Ishikawa (cell line): Measurements from ENCODE around the gene MEGF11.

Experiments used
- NFIC ChIP-seq: IDR thresholded peaks from 2 replicates; pipeline ENCODE4 v1.6.1; 2012
- REST ChIP-seq: IDR thresholded peaks from 2 replicates; pipeline ENCODE4 v1.6.1; 2012; ENCODE audit warnings: low read depth, mild to moderate bottlenecking
- TAF1 ChIP-seq: IDR thresholded peaks from 2 replicates; pipeline ENCODE4 v1.6.1; 2012; ENCODE audit warnings: low read depth, mild to moderate bottlenecking

GRCh38 chr15:66290007-66290406, 36.5 kb upstream of the MEGF11 start:
- TF ChIP-seq NFIC (no peak), TAF1 (no peak), REST (no peak)
